SJCRH30 (cell line): ENCODE data around the gene SLC22A31. TPM values are rescaled to one million over a fixed set of nuclear protein-coding genes. Genes with fewer than 3 reads are reported as not detected.
A peak's percentile ranks its signal among the peaks of the same experiment; 100 is the strongest.

Source experiments
- DNase-seq, 2 experiments: peaks; one replicate each; pipeline ENCODE4 v3.0.0-alpha.2; 2015 to 2020
- H3K27ac ChIP-seq: fragments of 250-450 bp; sonication (Bioruptor Pico); 2 replicates; pipeline ENCODE4 v1.5.1; 2020; ENCODE audit warnings: mild to moderate bottlenecking, moderate library complexity
- H3K27me3 ChIP-seq: fragments of 250-450 bp; sonication (Bioruptor Pico); 2 replicates; pipeline ENCODE4 v1.5.1; 2020; ENCODE audit warnings: mild to moderate bottlenecking, moderate library complexity
- H3K36me3 ChIP-seq: fragments of 250-450 bp; sonication (Bioruptor Pico); 2 replicates; pipeline ENCODE4 v1.5.1; 2020; ENCODE audit warnings: mild to moderate bottlenecking, moderate library complexity
- H3K4me1 ChIP-seq: fragments of 250-450 bp; sonication (Bioruptor Pico); 2 replicates; pipeline ENCODE4 v1.5.1; 2020; ENCODE audit warnings: mild to moderate bottlenecking, moderate library complexity
- H3K4me3 ChIP-seq: fragments of 250-450 bp; sonication (Bioruptor Pico); 2 replicates; pipeline ENCODE4 v1.5.1; 2020; ENCODE audit warnings: mild to moderate bottlenecking, moderate library complexity
- H3K9me3 ChIP-seq: fragments of 250-450 bp; sonication (Bioruptor Pico); replicated peaks from 2 replicates; pipeline ENCODE4 v1.5.1; 2020; ENCODE audit warnings: mild to moderate bottlenecking, moderate library complexity
- total RNA-seq: library from RNA; depleted of rRNA; stranded (reverse); fragments of >200 nt; shearing (Covaris generic); gene quantifications from 2 replicates; pipeline ENCODE4 v1.2.3, GENCODE V29; 2014

Gene SLC22A31
- total RNA-seq, 1 experiment from 2014 or later: not detected

GRCh38 chr16:89160977-89161701 is 39.2 kb downstream of the SLC22A31 start:
- no peak overlapping the region for H3K27ac ChIP-seq
- H3K27me3 ChIP-seq: no peaks in the 10 kb centered on the region
- H3K4me3 ChIP-seq: no peak overlapping the region
- H3K9me3 ChIP-seq: peaks cover 3% of the 10 kb centered on the region; the same call in 1 of the 2 replicates
- no peak for DNase-seq
- no peaks in the 10 kb centered on the region for H3K4me1 ChIP-seq
- no peaks in the 10 kb centered on the region for H3K36me3 ChIP-seq

DNA sequence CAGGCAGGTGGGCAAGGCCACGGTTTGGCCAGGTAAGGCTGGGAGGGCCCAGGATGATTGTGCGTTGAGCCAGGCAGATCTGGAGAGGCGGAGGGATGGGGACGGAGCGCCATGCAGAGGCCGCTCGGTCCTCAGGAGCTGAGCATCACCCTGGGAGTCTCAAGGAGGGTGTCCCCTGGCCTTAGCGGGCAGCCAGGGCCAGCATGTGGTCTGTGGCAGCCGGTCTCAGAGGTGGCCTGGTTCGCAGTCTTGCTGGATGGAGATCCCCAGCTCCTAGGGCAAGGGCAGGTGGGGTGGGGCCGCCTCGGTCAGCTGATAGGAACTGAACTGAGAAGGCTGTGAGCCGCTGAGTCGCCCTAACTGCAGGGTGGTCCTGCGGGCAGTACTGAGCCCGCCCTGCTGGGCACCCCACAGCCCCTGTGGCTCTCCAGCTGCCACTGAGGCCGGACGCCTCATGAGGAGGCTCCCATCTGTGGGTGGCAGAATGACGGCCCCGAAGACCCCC is 40.4 kb downstream of the SLC22A31 start:
- Histone ChIP-seq H3K36me3 (no peaks in the 10 kb centered on the region), H3K4me3 (no peak overlapping the region), H3K9me3 (peaks cover 3% of the 10 kb centered on the region; the same call in 1 of the 2 replicates), H3K4me1 (no peaks in the 10 kb centered on the region), H3K27me3 (no peaks in the 10 kb centered on the region; the same call in 1 of the 2 replicates), H3K27ac (no peak overlapping the region)
- no peak for DNase-seq

DNA sequence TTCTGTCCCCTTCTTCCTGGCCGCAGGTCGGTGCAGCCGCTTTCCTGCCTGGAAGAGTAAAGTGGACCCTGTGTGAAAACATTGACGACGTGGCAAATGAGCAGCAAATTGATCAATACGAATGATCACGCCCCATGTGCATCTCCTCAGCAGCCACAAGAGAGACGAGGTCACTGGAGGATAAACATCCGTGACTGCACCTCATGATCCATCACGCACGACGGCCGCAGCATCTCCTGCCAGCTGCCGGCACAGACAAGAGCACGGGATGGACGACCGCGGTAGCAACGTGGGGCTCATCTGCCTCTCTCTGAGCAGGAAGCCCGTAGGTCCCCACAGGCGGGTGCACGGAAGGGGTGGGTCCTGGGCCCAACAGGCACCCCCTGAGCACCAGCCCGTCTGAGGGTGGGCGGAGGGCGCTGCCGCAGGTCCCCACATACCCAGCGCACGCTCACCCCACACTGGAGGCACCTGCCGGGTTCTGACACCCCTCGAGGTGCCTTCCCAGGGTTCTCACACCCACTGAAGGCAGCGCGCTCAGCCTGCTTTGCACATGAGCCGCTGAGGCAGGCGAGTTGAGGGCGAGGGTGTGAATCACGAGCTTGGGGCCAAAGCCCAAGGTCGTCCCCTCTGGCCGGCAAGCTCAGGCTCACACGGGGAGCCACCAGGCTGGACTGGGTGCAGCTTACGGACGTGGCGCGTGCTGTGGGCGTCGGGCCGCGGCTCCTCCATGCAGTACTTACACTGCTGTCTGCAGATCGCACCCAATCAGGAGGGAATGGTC is 41.1 kb downstream of the SLC22A31 start:
- Histone ChIP-seq H3K9me3 (peaks cover 3% of the 10 kb centered on the region; the same call in 1 of the 2 replicates), H3K4me1 (no peaks in the 10 kb centered on the region), H3K36me3 (no peaks in the 10 kb centered on the region), H3K4me3 (no peak overlapping the region), H3K27ac (no peak overlapping the region), H3K27me3 (no peaks in the 10 kb centered on the region; the same call in 1 of the 2 replicates)
- DNase-seq: no peak

DNA sequence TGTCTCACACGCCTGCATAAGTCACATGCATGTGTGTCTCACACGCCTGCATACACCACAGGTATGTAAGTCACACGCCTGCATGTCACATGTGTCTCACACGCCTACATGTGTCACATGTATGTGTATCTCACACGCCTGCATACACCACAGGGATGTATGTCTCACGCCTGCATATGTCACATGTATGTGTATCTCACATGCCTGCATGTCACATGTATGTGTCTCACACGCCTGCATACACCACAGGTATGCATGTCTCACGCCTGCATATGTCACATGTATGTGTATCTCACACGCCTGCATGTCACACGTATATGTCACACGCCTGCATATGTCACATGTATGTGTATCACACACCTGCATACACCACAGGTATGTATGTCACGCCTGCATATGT is 42.6 kb downstream of the SLC22A31 start:
- DNase-seq: no peak
- peaks cover 3% of the 10 kb centered on the region; the same call in 1 of the 2 replicates for H3K9me3 ChIP-seq
- no peak overlapping the region for H3K27ac ChIP-seq
- no peaks in the 10 kb centered on the region for H3K36me3 ChIP-seq
- H3K4me3 ChIP-seq: no peak overlapping the region
- no peaks in the 10 kb centered on the region for H3K4me1 ChIP-seq
- H3K27me3 ChIP-seq: no peaks in the 10 kb centered on the region; the same call in 1 of the 2 replicates

- Histone ChIP-seq H3K9me3 (peaks cover 3% of the 10 kb centered on the region; the same call in 1 of the 2 replicates), H3K36me3 (no peaks in the 10 kb centered on the region), H3K4me1 (no peaks in the 10 kb centered on the region), H3K4me3 (no peak overlapping the region), H3K27me3 (no peaks in the 10 kb centered on the region; the same call in 1 of the 2 replicates), H3K27ac (no peak overlapping the region)
- no peak for DNase-seq
Measured at GRCh38 chr16:89156740-89157645, 43.3 kb downstream of the SLC22A31 start.

GRCh38 chr16:89155851-89156739 is 44.2 kb downstream of the SLC22A31 start:
- Histone ChIP-seq H3K4me1 (no peaks in the 10 kb centered on the region), H3K36me3 (no peaks in the 10 kb centered on the region), H3K9me3 (peaks cover 3% of the 10 kb centered on the region; the same call in 1 of the 2 replicates), H3K27ac (no peak overlapping the region), H3K4me3 (no peak overlapping the region), H3K27me3 (no peaks in the 10 kb centered on the region; the same call in 1 of the 2 replicates)
- DNase-seq: no peak

GRCh38 chr16:89155184-89155679 is 45.1 kb downstream of the SLC22A31 start:
- H3K27me3 ChIP-seq: no peaks in the 10 kb centered on the region; the same call in 1 of the 2 replicates
- peaks cover 2% of the 10 kb centered on the region for H3K4me1 ChIP-seq
- H3K27ac ChIP-seq: no peak overlapping the region
- peak in 1 of 2 experiments; percentile 42 for DNase-seq
- H3K9me3 ChIP-seq: peaks cover 3% of the 10 kb centered on the region; the same call in 1 of the 2 replicates
- no peak overlapping the region for H3K4me3 ChIP-seq
- no peaks in the 10 kb centered on the region for H3K36me3 ChIP-seq

DNA sequence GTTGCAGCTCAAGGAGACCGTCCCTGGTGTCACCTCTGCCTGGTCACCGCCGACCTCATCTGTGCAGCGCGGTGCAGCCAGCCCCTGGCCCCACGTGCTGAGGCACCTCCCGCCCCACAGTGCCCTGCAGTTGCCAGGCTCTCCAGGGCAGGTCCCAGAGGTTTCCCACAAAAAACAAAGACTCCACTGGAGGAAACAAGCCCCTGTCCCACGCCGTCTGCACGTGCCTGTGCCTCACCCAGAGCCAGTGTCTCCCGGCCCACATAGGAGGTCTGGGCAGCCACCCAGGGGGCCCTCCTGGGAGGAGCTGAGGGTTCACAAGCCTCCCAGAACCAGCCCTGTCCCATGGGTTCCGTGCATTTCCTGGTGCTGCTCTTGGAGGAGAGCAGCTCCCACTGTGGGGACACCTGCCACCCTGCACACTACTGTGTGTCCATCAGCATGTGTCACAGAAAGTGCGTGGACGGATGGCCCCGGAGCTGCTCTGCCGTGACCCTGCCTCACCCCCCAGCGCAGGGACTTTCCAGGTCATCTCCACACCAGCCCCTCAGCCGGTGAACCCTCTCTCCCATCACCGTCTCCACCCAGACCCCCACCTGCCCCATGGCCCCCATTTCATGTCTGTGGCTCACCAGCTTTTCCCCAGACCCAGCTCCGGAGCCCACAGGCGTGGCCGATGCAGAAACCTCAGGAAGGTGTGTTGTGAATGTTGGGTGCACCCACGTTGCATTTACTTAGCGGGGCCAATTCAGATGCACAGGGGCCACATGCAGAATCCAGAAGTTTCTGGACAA is 45.8 kb downstream of the SLC22A31 start:
- Histone ChIP-seq H3K4me1 (peaks cover 9% of the 10 kb centered on the region), H3K36me3 (no peaks in the 10 kb centered on the region), H3K27me3 (no peaks in the 10 kb centered on the region; the same call in 1 of the 2 replicates), H3K9me3 (peaks cover 3% of the 10 kb centered on the region; the same call in 1 of the 2 replicates), H3K4me3 (no peak overlapping the region), H3K27ac (no peak overlapping the region)
- DNase-seq: no peak

DNA sequence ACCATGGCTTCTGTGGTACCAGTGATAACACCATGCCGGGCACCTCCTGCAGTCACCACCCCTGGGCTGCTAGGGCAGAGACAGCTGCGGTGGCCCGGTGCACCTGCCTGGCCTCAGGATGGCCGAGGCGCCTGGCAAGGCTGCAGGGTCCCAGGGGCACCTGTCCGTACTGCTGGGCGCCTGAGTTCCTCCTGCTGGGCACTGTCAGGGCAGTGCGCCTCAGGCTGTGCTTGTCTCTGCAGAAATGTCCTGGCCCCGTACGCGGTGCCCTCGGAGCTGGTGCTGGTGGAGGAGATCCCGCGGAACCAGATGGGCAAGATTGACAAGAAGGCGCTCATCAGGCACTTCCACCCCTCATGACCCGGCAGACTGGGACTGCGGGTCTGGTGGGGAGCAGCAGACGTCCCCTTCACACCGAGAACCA is 46.5 kb downstream of the SLC22A31 start:
- H3K27ac ChIP-seq: no peak overlapping the region
- DNase-seq: no peak
- peaks cover 6% of the 10 kb centered on the region; the same call in 1 of the 2 replicates for H3K9me3 ChIP-seq
- H3K4me1 ChIP-seq: peaks cover 10% of the 10 kb centered on the region
- no peaks in the 10 kb centered on the region; the same call in 1 of the 2 replicates for H3K27me3 ChIP-seq
- no peaks in the 10 kb centered on the region for H3K36me3 ChIP-seq
- no peak overlapping the region for H3K4me3 ChIP-seq

- peaks cover 10% of the 10 kb centered on the region for H3K4me1 ChIP-seq
- no peaks in the 10 kb centered on the region for H3K36me3 ChIP-seq
- H3K27ac ChIP-seq: no peak overlapping the region
- H3K9me3 ChIP-seq: 0 out of 2 replicates have a peak, but pooled peaks cover 3% of the 10 kb centered on the region
- no peaks in the 10 kb centered on the region; the same call in 1 of the 2 replicates for H3K27me3 ChIP-seq
- no peak for DNase-seq
- no peak overlapping the region for H3K4me3 ChIP-seq
Measured at GRCh38 chr16:89152831-89153700, 47.3 kb downstream of the SLC22A31 start.

DNA sequence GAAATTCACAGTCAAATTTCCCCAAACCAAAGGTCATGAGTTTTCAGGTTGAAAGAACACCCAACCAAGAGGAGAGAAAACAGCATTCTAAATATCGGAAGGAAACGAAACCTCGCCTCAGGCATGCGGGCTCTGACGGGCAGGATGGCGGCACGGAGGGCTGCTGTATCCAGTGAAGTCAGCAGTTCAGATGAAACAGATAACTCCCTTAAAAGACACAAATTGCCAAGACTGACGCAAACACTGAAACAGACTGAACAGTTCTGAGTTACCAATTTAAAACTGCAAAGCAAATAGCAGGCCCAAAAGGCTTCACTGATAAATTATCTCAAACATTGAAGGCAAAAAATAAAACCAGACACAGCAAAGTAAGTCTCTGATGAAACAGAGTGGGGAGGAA is 49.4 kb downstream of the SLC22A31 start:
- Histone ChIP-seq H3K27me3 (no peaks in the 10 kb centered on the region; the same call in 1 of the 2 replicates), H3K9me3 (0 out of 2 replicates have a peak, but pooled peaks cover 3% of the 10 kb centered on the region), H3K36me3 (no peaks in the 10 kb centered on the region), H3K4me3 (no peak overlapping the region), H3K27ac (no peak overlapping the region), H3K4me1 (peaks cover 10% of the 10 kb centered on the region)
- DNase-seq: no peak
